NT2/D1 (cell line): ENCODE results near the gene C2orf68.

ENCODE experiments used
- DNase-seq: peaks from one replicate; pipeline ENCODE4 v3.0.0-alpha.2; 2011; ENCODE audit warnings: low read depth, low spot score
- H3K27me3 ChIP-seq: 2 replicates; pipeline ENCODE4 v1.6.0; 2011; ENCODE audit warnings: mild to moderate bottlenecking; ENCODE audit not compliant: insufficient read length, insufficient read depth
- H3K36me3 ChIP-seq: 2 replicates; pipeline ENCODE4 v1.6.1; 2011; ENCODE audit warnings: mild to moderate bottlenecking, low read length, mixed read lengths; ENCODE audit not compliant: insufficient read depth, insufficient read length
- H3K4me1 ChIP-seq: 2 replicates; pipeline ENCODE4 v1.5.1; 2011; ENCODE audit not compliant: insufficient read depth, insufficient read length
- H3K4me3 ChIP-seq: 2 replicates; pipeline ENCODE4 v1.5.1; 2011; ENCODE audit warnings: low read depth; ENCODE audit not compliant: insufficient read length
- H3K9ac ChIP-seq: 2 replicates; pipeline ENCODE4 v1.6.0; 2011; ENCODE audit warnings: low read depth; ENCODE audit not compliant: insufficient read length
- H3K9me3 ChIP-seq: 2 replicates; pipeline ENCODE4 v1.5.1; 2011; ENCODE audit warnings: mild to moderate bottlenecking, low read length; ENCODE audit not compliant: insufficient read depth
- SUZ12 ChIP-seq: IDR thresholded peaks from 2 replicates; pipeline ENCODE4 v1.6.1; 2011; ENCODE audit not compliant: insufficient read length, insufficient read depth; ENCODE audit errors: extremely low read depth
- YY1 ChIP-seq: IDR thresholded peaks from 2 replicates; pipeline ENCODE4 v1.6.1; 2011; ENCODE audit not compliant: insufficient read length, insufficient read depth
- ZNF274 ChIP-seq: IDR thresholded peaks from 2 replicates; pipeline ENCODE4 v1.6.1; 2011; ENCODE audit warnings: mild to moderate bottlenecking, low read depth, low read length

The C2orf68 gene

GRCh38 chr2:85602476-85603234, 9.2 kb downstream of the C2orf68 start, which contains the start of gene TMEM150A:
Gene TMEM150A, minus strand, starts transcription at chr2:85602698. Its CDS starts 750 bp downstream, at chr2:85601948.
- Histone ChIP-seq H3K36me3 (peaks cover 48% of the 10 kb centered on the region), H3K27me3 (no peaks in the 10 kb centered on the region), H3K4me3 (peak within 1 kb of the TSS; percentile 87), H3K4me1 (no peaks in the 10 kb centered on the region), H3K9ac (peak within 1 kb of the TSS; percentile 92), H3K9me3 (no peaks in the 10 kb centered on the region)
- TF ChIP-seq ZNF274 (no peak), YY1 (no peak), SUZ12 (no peak)
- DNase-seq, result peak; percentile 74

GRCh38 chr2:85601771-85602475, 9.9 kb downstream of the C2orf68 start:
- Histone ChIP-seq H3K9me3 (no peaks in the 10 kb centered on the region), H3K36me3 (peaks cover 49% of the 10 kb centered on the region), H3K4me1 (no peaks in the 10 kb centered on the region), H3K27me3 (no peaks in the 10 kb centered on the region), H3K9ac (peak overlapping the region; percentile 92), H3K4me3 (peak overlapping the region; percentile 69)
- no peak for DNase-seq
- no peak for TF ChIP-seq SUZ12
- TF ChIP-seq ZNF274, result no peak
- no peak for TF ChIP-seq YY1

GRCh38 chr2:85600951-85601770, 10.7 kb downstream of the C2orf68 start:
- H3K27me3 ChIP-seq, result no peaks in the 10 kb centered on the region
- no peak for TF ChIP-seq ZNF274
- no peak for TF ChIP-seq SUZ12
- TF ChIP-seq YY1, result no peak
- H3K4me1 ChIP-seq, result no peaks in the 10 kb centered on the region
- peak overlapping the region; percentile 32 for H3K9ac ChIP-seq
- no peak for DNase-seq
- H3K36me3 ChIP-seq, result peaks cover 48% of the 10 kb centered on the region
- peak overlapping the region; percentile 69 for H3K4me3 ChIP-seq
- H3K9me3 ChIP-seq, result no peaks in the 10 kb centered on the region

GRCh38 chr2:85600235-85600575, 11.7 kb downstream of the C2orf68 start:
- Histone ChIP-seq H3K4me3 (no peak overlapping the region), H3K27me3 (no peaks in the 10 kb centered on the region), H3K36me3 (peaks cover 45% of the 10 kb centered on the region), H3K9ac (no peak overlapping the region), H3K9me3 (no peaks in the 10 kb centered on the region), H3K4me1 (no peaks in the 10 kb centered on the region)
- TF ChIP-seq ZNF274 (no peak), SUZ12 (no peak), YY1 (no peak)
- DNase-seq, result no peak

- Histone ChIP-seq H3K9ac (no peak overlapping the region), H3K27me3 (no peaks in the 10 kb centered on the region), H3K9me3 (no peaks in the 10 kb centered on the region), H3K4me1 (no peaks in the 10 kb centered on the region), H3K36me3 (peaks cover 45% of the 10 kb centered on the region), H3K4me3 (no peak overlapping the region)
- DNase-seq, result no peak
- no peak for TF ChIP-seq ZNF274
- no peak for TF ChIP-seq YY1
- no peak for TF ChIP-seq SUZ12
Measured at GRCh38 chr2:85599468-85600234, 12.2 kb downstream of the C2orf68 start.

- H3K9ac ChIP-seq, result no peak overlapping the region
- H3K4me1 ChIP-seq, result peaks cover 2% of the 10 kb centered on the region
- peaks cover 42% of the 10 kb centered on the region for H3K36me3 ChIP-seq
- no peak overlapping the region for H3K4me3 ChIP-seq
- H3K27me3 ChIP-seq, result no peaks in the 10 kb centered on the region
- TF ChIP-seq YY1 (no peak), SUZ12 (no peak), ZNF274 (no peak)
- H3K9me3 ChIP-seq, result no peaks in the 10 kb centered on the region
- no peak for DNase-seq
Measured at GRCh38 chr2:85598594-85599340, 13.1 kb downstream of the C2orf68 start.
